Frontal cortex (tissue), 4 donors: ENCODE measurements around the gene TNS1. TPM values are rescaled to one million over a fixed set of nuclear protein-coding genes. Genes with fewer than 3 reads are reported as not detected.
A peak's percentile ranks its signal among the peaks of the same experiment; 100 is the strongest.

Source experiments
- DNase-seq, 2 donors: peaks; one replicate each; pipeline ENCODE4 v3.0.0; 2012; ENCODE audit warnings: low spot score in 2 of 2
- FAIRE-seq: peaks from 2 replicates; lab custom pipeline; 2012; peaks lifted over from hg19 to GRCh38; lab: Jason Lieb, UNC
- total RNA-seq: library from RNA; depleted of rRNA; stranded (reverse); fragments of >200 nt; gene quantifications from one replicate; pipeline ENCODE4 v1.2.3, GENCODE V29; 2014
- donor health status: control.
- donor health status: control.
- donor health status: control.

The TNS1 gene
- total RNA-seq, 1 donor from 2014 or later = 3.7 TPM

DNA sequence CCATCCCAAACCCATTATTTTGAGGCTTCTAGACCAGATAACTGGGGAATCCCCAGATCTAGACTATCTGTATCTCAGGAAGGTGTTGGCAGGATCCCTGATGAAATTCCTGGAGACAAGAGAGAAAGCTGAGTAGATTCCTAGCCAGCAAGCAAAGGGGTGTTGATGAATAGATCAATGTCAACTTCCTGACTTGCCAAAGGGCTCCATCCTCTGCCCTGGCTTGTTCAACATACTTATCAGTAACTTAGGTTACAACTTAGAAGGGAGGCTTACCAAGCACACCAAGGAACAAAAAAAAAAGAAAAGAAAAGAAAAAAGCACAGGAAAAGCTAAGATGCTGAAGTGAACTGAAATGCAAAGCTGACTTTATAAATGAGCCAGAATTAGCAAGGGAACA, 53.3 kb downstream of the TNS1 start:
- FAIRE-seq = no peak
- DNase-seq = no peak

DNA sequence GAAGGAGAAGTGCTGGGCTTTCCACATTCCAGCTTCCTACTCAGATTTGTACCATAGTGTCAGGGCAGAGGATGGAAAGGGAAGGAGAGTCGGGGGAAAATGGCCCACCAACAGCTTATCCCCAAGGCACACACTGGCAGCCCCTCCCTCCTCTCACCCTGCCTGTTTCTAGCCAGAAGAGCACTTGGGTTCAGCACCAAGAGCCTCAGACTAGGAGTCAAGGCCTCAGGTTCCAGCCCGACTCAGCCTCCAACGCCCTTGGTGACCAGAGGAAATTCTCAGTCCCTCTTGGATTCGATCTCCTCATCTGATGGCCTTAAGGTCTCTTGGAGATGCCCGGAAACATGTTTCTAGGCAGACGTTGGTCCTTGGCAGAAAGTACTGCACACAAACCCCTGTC, 53.9 kb downstream of the TNS1 start:
- DNase-seq (no peak), FAIRE-seq (no peak)

DNA sequence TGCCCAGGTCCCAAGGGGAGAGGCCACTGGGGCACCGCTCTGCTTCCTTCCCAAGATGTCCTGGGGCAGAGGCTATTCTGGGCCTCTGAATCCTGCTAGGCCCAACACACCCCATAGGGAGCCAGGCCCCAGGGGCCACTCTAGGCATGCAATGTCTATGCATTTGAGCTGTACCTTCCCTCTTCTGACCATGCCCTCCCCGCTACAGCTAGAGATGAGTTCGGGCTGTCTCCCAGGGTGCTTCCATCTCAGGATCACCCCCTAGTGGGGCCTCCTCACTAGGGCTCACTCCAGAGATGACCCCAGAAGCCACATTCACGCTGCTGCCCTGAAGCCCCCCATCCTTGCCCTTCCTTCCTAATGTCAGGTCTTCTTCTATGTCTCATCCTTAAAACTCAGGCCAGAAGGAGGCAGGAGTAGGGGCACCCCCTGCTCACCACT, 54.4 kb downstream of the TNS1 start:
- DNase-seq (no peak), FAIRE-seq (no peak)

DNA sequence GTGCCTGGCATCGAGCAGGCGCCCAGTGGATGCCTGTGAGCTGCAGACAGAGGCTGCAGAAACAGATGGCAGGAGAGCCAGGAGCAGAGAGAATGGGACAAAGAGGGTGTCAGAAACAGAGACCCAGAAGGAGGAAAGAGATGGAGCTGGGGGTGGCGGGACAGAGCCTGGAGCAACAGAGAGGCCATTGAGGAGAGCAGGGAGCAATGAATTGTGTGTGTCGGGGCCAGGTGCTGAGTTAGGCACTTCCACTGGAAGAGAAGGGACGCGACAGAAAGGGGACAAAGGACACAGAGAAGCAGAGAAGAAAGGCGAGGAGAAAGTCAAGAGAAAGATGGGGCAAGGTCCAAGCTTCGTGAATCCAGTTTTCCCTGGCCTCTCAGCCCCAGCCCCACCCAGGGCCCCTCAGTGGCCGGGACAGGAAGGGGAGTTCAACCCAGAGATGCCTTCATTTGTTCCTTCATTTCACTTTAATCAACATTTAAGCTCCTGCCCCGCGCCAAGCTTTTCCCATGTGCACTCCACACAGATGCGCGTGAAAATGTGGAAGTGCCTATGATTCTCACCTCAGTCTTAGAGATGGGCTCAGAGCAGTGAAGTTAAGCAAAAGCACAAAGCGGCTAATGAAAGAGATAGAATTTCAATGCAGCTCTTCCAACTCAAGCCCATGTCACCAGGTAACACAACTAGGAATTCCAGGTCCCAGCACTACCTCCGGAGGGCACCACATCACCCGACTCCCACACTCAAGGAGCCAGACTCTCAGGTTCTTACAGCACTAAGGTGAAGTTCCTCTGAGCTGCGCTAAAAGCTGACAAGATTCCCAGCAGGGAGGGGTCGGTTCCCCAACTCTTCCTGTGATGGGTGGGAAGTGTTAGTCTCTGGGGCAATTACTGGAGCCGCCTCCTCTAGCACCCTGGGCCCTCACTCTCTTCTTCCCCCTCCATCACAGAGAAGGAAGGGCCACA, 55.1 kb downstream of the TNS1 start:
- FAIRE-seq = no peak
- peak in 1 of 2 donors; percentile 48 for DNase-seq

DNA sequence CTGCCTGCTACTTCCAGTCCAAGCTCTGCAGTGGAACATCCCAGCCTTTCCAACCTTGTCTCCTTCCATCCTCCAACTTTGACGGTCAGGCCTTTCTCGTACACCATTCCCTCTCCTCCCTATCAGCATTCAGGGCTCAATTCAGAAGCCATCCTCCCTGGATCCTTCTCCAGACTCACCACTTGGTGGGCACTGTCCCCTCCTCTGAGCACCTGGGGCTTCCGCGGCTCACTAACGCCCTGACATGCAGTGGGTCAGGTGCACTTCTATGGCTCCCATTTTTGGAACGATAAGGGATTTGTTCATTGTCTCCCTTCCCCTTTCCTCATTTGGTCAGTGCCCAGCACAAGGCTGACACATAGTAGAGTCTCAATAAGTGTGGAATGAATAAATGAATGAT, 56.7 kb downstream of the TNS1 start:
- DNase-seq (no peak), FAIRE-seq (no peak)

DNA sequence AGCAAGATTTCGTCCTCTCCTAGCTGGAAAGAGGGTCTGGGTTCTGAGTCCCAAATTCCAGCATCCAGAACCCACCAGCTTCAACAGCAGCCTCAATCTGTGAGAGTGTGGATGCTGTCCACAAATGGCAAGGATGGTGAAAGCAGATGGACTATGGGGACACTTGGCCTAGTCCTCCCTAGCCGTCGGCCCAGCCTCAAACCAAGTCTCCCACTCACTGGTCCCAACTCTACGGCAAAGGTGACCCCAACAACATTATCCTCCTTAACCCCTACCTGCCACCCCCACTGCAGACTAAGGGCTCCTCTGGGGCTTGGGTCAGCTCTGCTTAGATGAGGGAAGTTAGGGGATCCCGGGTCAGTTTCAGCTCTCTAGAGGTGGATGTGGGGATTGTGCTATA, 57.3 kb downstream of the TNS1 start:
- DNase-seq = no peak
- FAIRE-seq = no peak

DNA sequence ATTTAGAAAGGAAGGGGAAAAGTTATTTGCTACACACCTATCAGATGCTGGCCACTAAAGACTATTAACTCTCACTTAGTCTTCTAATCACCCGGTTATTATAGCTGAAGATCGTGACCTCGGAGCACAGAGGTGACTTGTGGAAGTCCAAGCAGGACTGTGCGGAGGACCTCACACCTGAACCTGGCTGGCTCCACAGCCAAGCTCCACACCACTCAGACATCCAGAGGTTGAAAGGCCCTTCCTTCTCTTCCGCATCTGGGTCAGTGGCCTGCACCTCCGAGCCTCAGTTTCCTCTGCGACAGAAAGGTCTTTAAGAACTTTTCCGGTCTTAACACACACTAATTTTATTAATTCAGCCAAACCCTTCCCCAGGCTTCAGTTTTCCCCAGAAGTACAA, 57.9 kb downstream of the TNS1 start:
- FAIRE-seq = no peak
- DNase-seq = no peak

DNA sequence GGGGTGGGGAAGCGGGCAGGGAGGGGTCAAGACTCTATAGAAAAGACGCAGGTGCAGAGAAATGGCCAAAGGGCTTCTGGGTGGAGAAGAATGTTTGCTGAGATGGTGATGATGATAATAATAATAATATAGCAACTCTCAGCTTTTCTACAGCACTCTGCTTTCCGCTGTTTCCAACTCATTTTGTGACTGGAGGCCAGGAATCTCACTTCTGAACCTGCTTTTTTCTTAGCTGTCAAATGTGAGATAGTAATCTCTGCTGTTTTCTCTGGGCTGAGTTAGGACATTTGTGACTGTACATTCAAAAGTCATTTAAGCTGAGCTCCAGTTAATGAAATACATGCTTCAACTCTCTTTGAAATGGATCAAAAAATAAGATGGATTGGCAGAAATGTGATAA, 58.4 kb downstream of the TNS1 start:
- FAIRE-seq (no peak), DNase-seq (no peak)

DNA sequence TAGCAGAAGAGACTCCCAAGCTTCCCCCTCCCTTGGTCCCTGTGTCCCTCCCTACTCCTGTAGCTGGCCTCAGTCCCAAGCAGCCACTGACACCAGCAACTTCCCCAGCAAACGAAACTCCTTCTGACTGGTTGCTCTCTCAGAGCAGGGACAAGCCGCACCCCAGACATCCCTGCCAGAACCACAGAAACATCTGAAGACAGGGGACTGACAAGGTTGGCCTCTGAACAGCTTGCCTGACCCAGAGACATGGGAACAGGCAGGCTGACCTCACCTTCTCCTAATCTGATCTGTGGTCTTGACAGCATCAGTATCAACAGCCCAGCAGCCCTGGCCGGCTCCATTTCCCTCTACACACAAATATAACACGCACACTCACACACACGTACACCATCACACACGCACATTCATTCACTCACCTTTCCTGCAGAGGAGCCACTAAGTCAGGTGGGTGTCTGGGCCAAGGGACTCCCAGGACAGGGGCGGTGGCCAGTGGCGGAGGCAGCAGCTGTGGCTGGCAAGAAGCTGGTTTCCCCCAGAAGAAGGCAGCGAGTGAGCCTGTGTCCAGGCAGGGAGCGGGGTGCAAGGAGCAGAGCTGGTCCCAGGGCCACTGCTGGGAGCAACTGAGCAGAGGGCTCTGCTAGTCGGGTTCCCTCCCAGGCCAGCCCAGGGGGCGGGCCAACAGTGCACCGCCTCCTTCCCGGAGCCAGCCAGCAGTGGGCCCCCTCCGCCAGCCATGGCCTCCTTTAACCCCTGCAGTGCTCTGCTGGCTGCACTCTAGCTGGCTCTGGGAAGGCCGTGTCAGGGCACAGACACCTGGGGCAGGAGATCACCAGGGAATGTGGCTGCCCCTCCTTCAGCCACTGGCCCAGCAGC, 59.1 kb downstream of the TNS1 start:
- FAIRE-seq (no peak), DNase-seq (peak; percentile 71 to 89)

DNA sequence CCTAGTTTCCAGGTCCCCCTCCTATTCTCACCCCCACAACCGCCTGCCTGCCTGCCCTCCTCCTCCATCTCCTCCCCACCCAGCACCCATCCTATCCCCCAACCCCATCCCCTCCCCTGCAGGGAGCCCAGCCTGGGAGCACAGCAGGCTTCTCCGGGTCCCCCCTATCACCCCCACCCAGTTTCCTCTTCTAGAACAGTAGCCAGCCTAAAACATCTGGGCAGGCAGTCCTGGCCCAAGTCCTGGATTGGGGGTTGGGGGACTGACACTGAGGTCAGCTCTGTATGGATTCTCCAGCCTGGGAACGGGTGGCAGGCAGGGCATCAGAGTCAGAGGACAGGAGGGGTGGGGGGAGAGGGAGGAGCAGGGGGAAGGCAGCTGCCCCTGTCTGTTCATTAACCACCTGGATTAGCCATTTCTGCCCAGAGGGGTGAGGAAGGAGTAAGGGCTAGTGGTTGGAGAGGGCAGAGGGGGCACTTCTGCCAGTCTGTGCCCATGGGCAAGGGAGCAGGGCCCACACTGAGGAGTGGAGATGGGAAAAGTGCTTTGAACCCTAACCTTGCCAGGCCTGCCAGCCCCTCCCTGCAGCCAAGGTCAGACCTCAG, 60.0 kb downstream of the TNS1 start:
- DNase-seq = no peak
- FAIRE-seq = no peak

DNA sequence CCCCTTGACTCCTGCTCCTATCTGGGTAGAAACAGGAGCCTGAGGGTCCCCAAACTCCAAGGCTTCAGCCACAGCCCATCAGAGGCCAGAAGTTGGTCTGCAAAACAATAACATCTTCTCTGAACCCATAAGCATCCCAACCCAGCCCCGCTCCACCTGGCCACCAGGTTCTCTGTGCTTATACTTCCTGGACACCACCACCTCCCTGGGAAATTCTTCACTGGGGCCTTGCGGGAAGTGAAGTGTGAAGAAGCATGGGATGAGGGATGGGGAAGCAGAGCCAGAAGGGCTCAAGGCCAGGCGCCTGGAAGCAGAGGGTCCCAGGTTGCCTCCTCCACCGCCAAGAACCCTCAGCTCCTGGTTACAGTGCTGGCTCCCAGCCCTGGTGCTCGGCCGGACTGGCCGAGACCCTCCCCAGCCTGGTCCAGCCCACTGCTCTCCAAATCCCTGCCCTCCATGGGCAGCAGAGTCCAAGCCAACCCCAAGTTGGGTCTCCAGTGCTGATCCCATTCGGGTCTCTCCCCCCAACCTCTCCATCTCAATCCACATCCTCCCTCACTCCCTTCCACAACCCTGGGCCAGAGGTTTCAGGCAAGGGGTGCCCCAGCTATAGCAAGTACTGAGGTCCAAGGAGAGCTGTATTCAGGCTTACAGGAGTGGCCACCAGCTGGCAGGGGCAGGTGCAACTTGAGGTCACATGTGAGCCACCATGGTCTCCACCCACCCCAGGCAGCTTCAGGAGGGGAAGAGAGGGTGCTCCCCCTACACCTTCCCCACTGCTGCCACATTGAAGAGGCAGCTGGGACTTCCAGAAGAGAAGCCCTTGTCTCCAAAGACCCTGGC, 60.7 kb downstream of the TNS1 start:
- DNase-seq = no peak
- FAIRE-seq = no peak

DNA sequence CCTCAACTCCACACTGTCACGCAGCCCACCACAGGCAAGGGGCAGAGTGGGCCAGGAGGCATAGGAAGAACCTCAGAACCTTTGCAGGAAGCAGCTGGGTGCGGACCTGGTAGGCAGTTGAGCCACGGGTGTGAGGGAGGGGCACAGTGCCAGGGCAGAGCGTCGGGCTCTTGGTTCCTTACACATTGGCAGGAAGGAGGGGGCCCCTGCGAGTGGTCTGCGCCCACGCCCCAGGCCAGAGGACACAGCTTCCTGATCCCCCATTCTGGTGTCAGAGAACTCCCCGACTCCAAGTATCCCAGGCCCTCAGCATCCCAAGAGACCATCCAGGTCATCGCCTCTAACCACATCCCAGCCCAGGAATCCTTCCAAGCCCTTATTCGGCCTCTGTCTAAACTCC, 61.5 kb downstream of the TNS1 start:
- FAIRE-seq = no peak
- DNase-seq = no peak

DNA sequence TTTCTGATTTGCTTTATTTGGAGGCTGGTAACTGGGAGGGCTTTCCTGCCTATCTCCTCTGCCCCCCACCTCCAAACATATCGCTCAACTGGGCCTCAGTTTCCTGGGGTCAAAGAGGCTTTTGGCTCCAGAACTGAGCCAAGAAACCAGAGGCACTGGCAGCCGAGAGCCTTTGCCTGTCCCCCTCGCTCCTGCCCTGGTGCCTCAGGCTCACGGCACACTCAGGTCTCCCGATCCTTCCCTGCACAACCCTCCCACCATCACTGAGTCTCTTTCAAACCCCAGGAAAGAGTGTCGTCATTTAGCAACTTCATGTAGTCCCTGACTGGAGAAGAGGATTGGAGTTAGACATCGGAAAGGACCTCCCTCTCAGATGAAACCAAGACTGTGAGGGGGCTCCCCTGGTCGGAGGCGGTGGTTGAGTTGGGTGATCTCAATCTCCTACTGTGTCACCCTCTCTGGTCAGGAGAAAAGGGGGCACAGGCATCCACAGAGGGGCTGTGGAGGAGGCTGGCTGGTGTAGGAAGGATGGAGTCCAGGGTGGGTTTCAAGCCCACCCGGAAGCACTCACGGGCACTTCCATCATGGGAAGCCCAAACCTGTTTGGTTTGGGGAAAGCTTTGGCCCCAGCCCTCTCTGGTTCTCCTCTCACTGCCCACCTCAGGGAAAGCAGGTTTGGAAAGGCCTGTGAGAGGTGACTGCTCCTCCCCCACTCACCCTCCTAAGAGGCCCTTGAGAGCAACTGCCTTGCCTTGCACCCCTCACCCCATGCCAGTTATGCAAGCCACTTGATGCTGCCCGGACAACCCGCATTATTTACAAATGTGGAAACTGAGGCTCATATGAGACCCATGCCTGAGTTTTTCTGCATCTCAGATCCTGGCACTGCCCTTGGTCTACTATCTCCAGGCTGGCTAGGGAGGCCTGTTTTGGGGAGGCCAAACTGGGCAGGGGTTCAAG, 62.3 kb downstream of the TNS1 start:
- no peak for FAIRE-seq

DNA sequence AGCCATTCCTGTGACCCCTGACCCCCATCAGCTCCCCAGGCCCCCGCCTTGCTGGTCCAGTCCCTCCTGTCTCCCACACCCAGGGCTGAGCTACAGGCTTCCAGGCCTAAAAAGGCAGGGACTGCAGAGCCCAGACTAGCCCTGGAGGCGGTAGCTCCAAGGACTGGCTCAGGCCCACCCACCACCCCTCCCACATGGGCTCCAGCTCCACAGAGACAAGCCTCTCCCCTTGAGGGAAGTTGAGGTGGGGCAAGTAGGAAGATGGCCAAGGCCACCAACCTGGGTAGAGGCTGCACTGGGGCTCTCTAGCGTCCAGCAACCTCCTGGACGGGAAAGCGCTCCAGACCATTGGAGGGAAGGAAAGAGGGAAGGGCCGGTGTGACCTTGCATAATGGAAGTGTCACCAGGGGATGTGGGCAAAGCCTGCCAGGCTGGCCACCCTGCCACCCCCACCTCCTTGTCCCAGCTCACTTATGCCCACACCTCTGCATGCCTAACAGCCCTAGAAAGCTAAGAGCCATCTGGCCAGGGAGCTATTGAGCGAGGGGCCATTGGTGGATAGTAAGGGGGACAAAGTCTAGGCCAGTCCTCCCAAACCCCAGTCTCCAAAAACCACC, 63.1 kb downstream of the TNS1 start:
- no peak for DNase-seq
- no peak for FAIRE-seq

More for the DNA sequence above, 62.3 kb downstream of the TNS1 start:
- no peak for DNase-seq

DNA sequence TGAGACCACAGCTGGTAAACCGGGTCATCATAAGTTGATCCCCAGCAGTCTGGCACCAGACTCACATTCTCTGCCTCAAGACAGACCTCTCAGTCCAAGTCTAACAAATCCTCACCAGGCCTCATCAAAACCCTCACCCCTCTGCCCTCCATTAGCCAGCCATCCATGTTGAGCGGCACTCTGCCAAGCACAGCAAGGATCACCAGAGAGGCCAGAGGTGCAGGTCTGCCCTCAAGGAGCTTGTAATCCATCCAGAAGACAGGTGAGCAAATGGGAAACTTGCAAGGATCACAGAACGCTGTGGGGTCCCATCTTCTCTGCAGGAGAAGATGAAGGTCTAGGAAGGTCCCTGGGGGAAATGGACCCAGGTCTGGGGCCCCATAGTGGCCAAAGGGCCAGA, 63.6 kb downstream of the TNS1 start:
- DNase-seq (no peak), FAIRE-seq (no peak)

DNA sequence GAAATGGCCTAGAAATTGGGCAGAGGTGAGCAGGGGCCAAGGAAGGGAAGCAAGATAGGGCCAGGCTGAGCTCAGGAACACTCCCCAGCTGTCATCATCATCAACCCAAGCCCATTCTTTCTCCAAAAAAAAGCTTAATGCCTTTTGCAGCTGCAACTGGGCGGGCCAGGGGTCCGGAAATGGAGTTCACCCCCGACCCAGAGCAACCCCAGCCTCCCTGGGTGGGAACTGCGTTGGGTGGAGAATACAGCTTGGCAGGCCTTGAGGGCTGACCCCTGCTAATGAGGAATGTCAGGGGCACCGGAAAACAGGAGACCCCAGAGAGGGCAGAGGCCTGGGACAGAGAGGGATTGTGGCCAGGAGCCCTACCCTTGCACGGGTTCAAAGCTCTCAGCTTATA, 64.8 kb downstream of the TNS1 start:
- DNase-seq = no peak
- FAIRE-seq = no peak

DNA sequence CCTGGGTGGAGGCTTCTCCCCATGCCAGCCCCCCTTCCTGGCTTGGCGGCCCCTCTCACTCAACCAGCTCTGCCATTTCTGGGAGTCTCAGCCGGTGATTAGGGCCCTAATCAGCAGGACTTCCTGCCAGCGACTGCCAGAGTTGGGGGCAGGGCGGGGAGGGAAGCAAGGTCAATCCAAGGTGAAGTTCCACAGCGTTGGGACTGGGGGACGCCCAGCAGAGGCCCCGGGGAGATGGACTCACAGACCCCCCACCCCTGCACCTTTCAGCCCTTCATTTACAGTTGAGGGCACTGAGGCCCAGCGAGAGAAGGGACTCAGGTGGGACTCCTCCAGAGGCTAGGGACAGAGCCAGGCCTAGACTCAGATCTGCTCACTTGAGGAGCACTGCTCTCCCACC, 65.3 kb downstream of the TNS1 start:
- FAIRE-seq (no peak), DNase-seq (no peak)

DNA sequence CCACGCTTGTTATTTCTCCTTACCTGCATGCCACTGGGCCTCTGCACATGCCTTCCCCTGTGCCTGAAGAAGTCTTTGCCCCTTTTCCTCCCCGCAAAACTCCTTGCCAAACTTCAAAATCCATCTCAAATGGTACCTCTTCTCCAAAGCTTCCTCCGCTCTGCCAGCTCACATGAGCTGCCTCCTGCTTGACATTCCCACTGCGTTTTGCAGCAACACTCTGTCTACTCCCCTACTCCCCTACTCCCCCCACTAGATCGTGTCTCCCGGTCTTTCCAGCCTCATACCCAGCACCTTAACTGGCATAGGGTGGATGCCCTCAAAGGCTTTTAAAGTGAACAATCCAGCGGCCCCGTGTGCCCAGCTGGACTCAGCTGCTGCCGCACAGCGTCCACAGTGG, 65.8 kb downstream of the TNS1 start:
- FAIRE-seq = no peak
- DNase-seq = no peak
